HL-60 (cell line): ENCODE data around the gene BRINP3.
"Not testable (repeated sequence)": the region's sequence is repeated elsewhere in the genome, so short reads cannot be mapped to it uniquely, and the experiment has no call there.

Experiments
- DNase-seq, 2 experiments: peaks; one replicate each; pipeline ENCODE4 v3.0.0-alpha.2; 2010 to 2020; ENCODE audit warnings: low read depth in 1 of 2, low spot score in 1 of 2
- H3K27ac ChIP-seq: fragments of 250-450 bp; sonication (Bioruptor Pico); replicated peaks from 2 replicates; pipeline ENCODE4 v1.5.1; 2020; ENCODE audit warnings: mild to moderate bottlenecking, moderate library complexity
- H3K27me3 ChIP-seq: fragments of 250-450 bp; sonication (Bioruptor Pico); 2 replicates; pipeline ENCODE4 v1.5.1; 2021; ENCODE audit warnings: mild to moderate bottlenecking, moderate library complexity; ENCODE audit not compliant: insufficient read depth, poor library complexity, severe bottlenecking
- H3K4me3 ChIP-seq: replicated peaks from 2 replicates; pipeline ENCODE4 v1.5.1; 2011; ENCODE audit warnings: mild to moderate bottlenecking, control low read depth, low read length; ENCODE audit not compliant: insufficient read depth
- CTCF ChIP-seq: IDR thresholded peaks from one replicate; pipeline ENCODE4 v1.5.1; 2011; ENCODE audit warnings: low read length, control low read depth, inconsistent platforms; ENCODE audit not compliant: insufficient read depth
- GABPA ChIP-seq: IDR thresholded peaks from 2 replicates; pipeline ENCODE4 v1.6.1; 2012; ENCODE audit warnings: low read depth
- POLR2AphosphoS5 ChIP-seq: IDR thresholded peaks from 2 replicates; pipeline ENCODE4 v1.6.1; 2012; ENCODE audit warnings: low read depth
- REST ChIP-seq: IDR thresholded peaks from 2 replicates; pipeline ENCODE4 v1.6.1; 2012; ENCODE audit warnings: low read depth; ENCODE audit not compliant: insufficient replicate concordance
- SPI1 ChIP-seq: IDR thresholded peaks from 2 replicates; pipeline ENCODE4 v1.6.1; 2012; ENCODE audit warnings: low read depth, mild to moderate bottlenecking, borderline replicate concordance
- long read RNA-seq: library from polyadenylated mRNA; unstranded; transcript quantifications from one replicate; pipeline ENCODE4 v2.0.0, GENCODE V29; 2020

Gene BRINP3
- long read RNA-seq, partial matches to known transcripts = 0 of 1 reads
- long read RNA-seq, other reads (novel, unspliced or antisense) = 1 of 1 reads

DNA sequence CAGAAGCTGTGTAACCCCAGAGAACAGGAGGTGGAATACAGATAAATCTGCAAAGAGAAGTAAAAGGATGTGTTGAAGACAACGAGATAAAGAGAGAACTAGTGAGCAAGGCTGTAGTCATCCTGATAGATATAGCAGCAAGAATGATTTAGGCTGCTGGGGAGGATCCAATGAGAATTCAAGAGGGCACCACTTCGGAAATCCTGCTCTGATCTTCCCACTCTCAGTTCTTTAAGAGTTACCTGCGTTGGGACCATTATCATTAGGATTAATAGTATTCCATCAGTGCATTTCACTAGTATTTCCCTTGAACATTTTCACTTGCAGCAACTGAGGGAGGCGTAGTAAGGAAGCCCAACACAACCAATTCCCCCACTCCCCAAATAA is at the start of gene BRINP3:
TSS of gene BRINP3 (minus strand) at position 103 of the 387 bp plus-strand sequence.
- no peak for TF ChIP-seq SPI1
- no peak within 1 kb of the TSS for H3K4me3 ChIP-seq
- DNase-seq = no peak
- H3K27me3 ChIP-seq = peaks cover 11% of the 10 kb centered on the region
- H3K27ac ChIP-seq = no peak within 1 kb of the TSS

- Histone ChIP-seq H3K27ac (no peak overlapping the region), H3K4me3 (no peak overlapping the region), H3K27me3 (no peaks in the 10 kb centered on the region)
- TF ChIP-seq CTCF (no peak), POLR2AphosphoS5 (no peak), GABPA (no peak), REST (no peak), SPI1 (no peak)
- DNase-seq = no peak
These were observed 33.9 kb upstream of the BRINP3 start for GRCh38 chr1:190511554-190511953.

- Histone ChIP-seq H3K27me3 (no peaks in the 10 kb centered on the region), H3K4me3 (no peak overlapping the region), H3K27ac (no peak overlapping the region)
- DNase-seq = no peak
- TF ChIP-seq POLR2AphosphoS5 (no peak), REST (no peak), GABPA (no peak), CTCF (no peak), SPI1 (no peak)
These were observed 29.7 kb upstream of the BRINP3 start for GRCh38 chr1:190507357-190507756.

DNA sequence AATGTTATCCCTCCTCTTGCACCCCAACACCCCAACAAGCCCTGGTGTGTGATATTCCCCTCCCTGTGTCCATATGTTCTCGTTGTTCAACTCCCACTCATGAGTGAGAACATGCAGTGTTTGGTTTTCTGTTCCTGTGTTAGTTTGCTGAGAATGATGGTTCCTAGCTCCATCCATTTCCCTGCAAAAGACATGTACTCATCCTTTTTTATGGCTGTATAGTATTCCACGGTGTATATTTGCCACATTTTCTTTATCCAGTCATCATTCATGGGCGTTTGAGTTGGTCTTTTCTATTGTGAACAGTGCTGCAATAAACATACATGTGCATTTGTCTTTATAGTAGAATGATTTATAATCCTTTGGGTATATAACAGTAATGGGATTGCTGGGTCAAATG is 26.9 kb upstream of the BRINP3 start:
- H3K4me3 ChIP-seq, H3K27me3 ChIP-seq, H3K27ac ChIP-seq, DNase-seq: not testable (repeated sequence)

DNA sequence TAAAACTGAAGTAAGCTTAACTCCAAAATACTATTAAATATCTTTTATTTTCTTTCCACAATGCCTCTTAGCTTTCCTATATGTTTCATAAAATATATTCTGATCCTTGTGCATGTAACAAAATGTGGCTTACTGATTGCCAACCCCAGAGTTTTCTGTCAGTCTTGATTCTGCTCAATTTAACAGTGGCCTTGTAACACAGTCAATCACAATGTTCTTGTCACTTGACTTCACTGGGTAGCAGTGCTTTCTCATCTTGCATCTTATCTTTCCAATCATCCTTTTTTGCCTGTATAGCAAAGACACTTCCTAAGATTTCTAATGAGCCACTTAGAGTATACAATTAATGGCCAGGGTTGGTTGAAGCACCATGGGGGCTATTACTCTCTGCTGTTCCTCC is 19.9 kb upstream of the BRINP3 start:
- no peak overlapping the region for H3K4me3 ChIP-seq
- DNase-seq = no peak
- no peak overlapping the region for H3K27ac ChIP-seq
- TF ChIP-seq GABPA (no peak), CTCF (no peak), SPI1 (no peak), REST (no peak), POLR2AphosphoS5 (no peak)
- H3K27me3 ChIP-seq = no peaks in the 10 kb centered on the region
